GM21360 (cell line): ENCODE results near the gene GUCY2C.
"Not testable (repeated sequence)": the region's sequence is repeated elsewhere in the genome, so short reads cannot be mapped to it uniquely, and the experiment has no call there.

ENCODE experiments used
- ATAC-seq: cut with Tn5 transposase; IDR thresholded peaks from one replicate; pipeline ENCODE4 v1.9.1; 2021; ENCODE audit warnings: mild to moderate bottlenecking, moderate library complexity; ENCODE audit not compliant: unreplicated experiment

The GUCY2C gene

GRCh38 chr12:14682231-14682630 is 14.2 kb downstream of the GUCY2C start:
- ATAC-seq, result not testable (repeated sequence)

DNA sequence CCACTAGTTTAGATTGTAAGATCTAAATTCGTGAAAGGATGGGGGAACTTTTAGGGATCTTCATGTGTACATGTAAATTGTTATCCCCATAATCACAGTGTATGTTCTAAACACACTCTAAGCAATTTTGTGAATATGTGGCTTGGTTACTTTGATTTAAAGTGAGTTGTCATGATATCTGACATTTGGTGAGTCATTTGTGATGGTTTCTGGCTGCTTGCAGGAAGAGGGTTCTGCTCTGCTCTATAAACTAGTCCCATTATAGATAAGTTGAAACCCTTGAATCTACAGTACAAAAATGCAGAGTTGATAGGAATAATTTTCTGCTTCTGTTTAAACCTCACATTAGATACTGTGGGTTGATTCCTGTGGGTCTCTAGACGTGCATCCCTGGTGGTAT is 14.8 kb downstream of the GUCY2C start:
- no peak for ATAC-seq

GRCh38 chr12:14681190-14681589 is 15.2 kb downstream of the GUCY2C start:
- ATAC-seq, result no peak

GRCh38 chr12:14678547-14679150 is 17.8 kb downstream of the GUCY2C start:
- ATAC-seq, result no peak

- no peak for ATAC-seq
Observed at GRCh38 chr12:14668591-14668990, 27.8 kb downstream of the GUCY2C start.

- no peak for ATAC-seq
Observed at GRCh38 chr12:14665354-14666348, 30.7 kb downstream of the GUCY2C start.

- ATAC-seq, result no peak
Observed at GRCh38 chr12:14664434-14665023, 31.9 kb downstream of the GUCY2C start.

DNA sequence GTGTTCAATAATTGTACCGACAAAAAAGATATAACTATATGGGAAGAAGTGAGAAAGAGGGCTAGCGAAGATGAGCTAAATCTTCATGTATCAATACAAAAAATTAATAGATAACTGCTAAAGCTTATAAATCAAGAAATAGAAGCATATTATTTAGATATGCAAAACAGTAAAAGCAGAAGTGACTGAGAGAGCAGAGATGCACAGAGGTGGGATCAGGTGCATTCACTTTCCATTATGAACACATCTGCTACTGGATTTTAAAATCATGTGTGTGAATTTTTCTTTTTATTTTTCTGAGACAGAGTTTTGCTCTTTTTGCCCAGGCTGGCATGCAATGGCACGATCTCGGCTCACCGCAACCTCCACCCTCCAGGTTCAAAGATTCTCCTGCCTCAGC is 33.4 kb downstream of the GUCY2C start:
- no peak for ATAC-seq

DNA sequence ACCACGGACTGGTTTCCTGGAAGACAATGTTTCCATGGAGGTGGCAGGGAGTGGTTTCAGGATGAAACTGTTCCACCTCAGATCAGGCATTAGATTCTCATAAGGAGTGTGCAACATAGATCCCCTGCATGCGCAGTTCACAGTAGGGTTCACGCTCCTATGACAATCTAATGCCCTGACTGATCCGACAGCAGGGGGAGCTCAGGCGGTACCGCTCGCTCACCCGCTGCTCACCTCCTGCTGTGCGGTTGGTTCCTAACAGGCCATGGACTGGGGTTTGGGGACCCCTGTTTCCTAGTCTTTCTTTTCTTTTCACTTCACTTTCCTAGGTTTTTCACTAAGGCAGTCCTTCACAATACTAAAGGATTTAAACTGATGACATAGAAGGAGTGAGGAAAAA is 39.6 kb downstream of the GUCY2C start:
- ATAC-seq, result no peak

DNA sequence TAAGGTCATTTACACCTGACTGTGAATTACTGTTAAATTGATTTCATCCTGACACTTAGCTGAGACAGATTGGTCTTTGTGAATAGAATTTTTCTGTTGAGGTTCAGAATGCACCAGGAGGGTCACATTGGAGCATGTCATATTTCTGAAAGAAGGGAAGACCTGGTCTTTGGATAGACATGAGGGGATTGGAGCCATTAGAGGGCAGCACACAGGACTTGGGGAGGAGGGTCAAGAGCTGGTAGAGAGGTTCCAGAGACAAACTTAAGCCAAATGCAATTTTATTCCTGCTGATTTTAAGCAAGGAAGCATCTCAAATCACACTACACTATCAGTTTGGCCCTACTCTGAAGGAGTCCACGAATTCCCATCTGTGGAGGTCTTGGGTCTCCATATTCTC is 41.1 kb downstream of the GUCY2C start:
- ATAC-seq, result no peak

DNA sequence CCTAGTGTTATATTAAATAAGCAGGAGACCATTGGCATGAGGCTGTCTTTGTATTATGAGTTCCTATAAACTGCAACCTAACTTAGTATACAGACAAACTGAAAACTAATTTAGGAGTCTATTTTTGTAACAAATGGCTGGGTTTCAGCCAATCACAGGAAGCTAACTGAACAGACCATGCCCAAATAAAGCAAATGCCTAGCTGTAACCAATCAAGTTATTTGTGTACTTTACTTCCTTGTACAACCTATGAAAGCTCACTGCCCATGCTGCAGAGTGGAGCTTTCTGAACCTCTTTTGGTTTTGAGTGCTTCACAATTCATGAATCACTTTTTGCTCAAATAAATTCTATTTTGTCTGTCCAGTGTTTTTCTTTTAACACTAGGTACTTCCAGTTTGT is 41.6 kb downstream of the GUCY2C start:
- no peak for ATAC-seq

- no peak for ATAC-seq
Observed at GRCh38 chr12:14654416-14654815, 42.0 kb downstream of the GUCY2C start.

GRCh38 chr12:14652483-14652882 is 43.9 kb downstream of the GUCY2C start:
- ATAC-seq, result no peak

- ATAC-seq, result no peak
Observed at GRCh38 chr12:14651371-14651770, 45.0 kb downstream of the GUCY2C start.

GRCh38 chr12:14650789-14651188 is 45.6 kb downstream of the GUCY2C start:
- ATAC-seq, result no peak

GRCh38 chr12:14647028-14647750 is 49.2 kb downstream of the GUCY2C start:
- ATAC-seq, result no peak

GRCh38 chr12:14643251-14643650 is 53.1 kb downstream of the GUCY2C start:
- ATAC-seq, result no peak

- ATAC-seq, result no peak
Observed at GRCh38 chr12:14638066-14638465, 58.3 kb downstream of the GUCY2C start.

GRCh38 chr12:14635776-14636175 is 60.6 kb downstream of the GUCY2C start:
- ATAC-seq, result no peak

DNA sequence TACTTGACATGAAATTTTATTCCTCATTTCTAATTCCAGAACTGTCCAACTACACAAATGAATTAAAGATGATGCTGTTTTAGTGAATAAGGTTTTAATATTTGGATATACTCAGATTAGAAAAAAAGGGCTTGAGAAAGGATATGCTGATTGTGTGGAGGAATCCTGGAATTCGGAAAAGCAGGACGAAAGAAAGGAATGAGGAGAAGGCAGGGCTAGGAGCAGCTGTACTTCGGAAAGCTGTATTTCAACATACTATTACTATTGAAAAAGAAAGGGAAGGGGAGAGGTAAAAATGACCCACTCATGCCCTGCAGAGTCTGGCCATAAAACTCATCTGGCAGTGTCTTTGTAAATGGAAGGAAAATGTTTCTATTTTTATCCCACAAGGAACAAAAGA is 65.6 kb downstream of the GUCY2C start:
- ATAC-seq, result no peak
